Left cardiac atrium (tissue), 4 donors: Measurements from ENCODE around the gene SMCO2. TPM values are rescaled to one million over a fixed set of nuclear protein-coding genes. Genes with fewer than 3 reads are reported as not detected.

Experiments used
- ATAC-seq, 2 donors: fragments of 200-7000 bp; cut with Tn5 transposase; one replicate each; pipeline ENCODE4 v1.9.1; 2020; ENCODE audit warnings: mild to moderate bottlenecking in 2 of 2, moderate library complexity in 2 of 2
- DNase-seq: peaks from one replicate; pipeline ENCODE4 v3.0.0-alpha.2; 2020
- intact Hi-C, 2 donors: fragments of 100-400 bp; cut with DNase I; formaldehyde crosslinking; loops; one replicate each; pipeline versions ENCODE4 v1.14.1 to v1.15.1; 2022 to 2023
- total RNA-seq, 2 donors: library from RNA; stranded (reverse); fragmentation: NEBNext Ultra II Directional; extraction: Animal tissue kit (Norgen Biotek cat#: 25700); gene quantifications; one replicate each; pipeline ENCODE4 v1.2.1, GENCODE V29; 2021
- donor health status: DM: no; HTN: yes; CAD: no.
- donor health status: DM: no; HTN: yes; CAD: no; lungs with severe emphysema.
- donor health status: DM: yes; HTN: yes; CAD: no.
- donor health status: Dilated cardiomyopathy.

SMCO2 gene
- total RNA-seq, 2 donors from 2014 or later = not detected

DNA sequence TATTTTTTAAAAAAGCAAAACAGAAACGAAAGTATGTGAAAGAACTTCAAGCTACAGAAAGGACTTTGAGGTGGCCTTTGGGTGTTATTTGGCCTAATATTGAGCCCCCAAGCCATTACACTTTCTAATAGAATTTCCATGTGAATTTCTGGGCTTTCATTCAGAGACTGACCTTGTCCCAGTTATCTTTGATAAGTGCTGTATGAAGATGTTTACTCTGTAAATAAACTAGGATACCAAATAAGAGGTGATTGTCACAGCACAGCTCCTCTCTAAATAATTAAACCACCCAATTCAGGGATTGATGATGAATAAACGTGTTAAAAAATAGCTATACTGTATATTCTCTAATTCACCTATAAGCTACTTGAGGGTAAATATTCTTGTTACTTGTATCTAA is 44.7 kb downstream of the SMCO2 start:
- ATAC-seq (no peak), DNase-seq (no peak)
- intact Hi-C loops = no loop called here

GRCh38 chr12:27493260-27493940 is 46.9 kb downstream of the SMCO2 start:
- ATAC-seq (no peak), DNase-seq (no peak)
- intact Hi-C loops = no loop called here

DNA sequence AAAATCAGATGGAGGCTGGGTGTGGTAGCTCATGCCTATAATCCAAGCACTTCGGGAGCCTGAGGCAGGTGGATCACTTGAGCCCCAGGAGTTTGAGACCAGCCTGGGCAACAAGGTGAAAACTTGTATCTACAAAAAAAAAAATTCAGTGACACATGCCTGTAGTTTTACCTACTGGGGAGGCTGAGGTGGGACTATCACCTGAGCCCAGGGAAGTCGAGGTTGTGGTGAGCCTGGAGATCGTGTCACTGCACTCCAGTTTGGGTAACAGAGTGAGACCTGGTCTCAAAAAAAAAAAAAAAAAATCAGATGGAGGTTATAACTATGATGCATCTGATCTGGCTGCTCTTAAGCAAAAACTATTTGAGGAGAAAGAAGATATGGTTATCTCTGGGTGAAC is 50.9 kb downstream of the SMCO2 start:
- no peak for DNase-seq
- intact Hi-C loops = no loop called here
- ATAC-seq = no peak

GRCh38 chr12:27498149-27498548 is 51.6 kb downstream of the SMCO2 start:
- no peak for ATAC-seq
- intact Hi-C loops = no loop called here
- no peak for DNase-seq

DNA sequence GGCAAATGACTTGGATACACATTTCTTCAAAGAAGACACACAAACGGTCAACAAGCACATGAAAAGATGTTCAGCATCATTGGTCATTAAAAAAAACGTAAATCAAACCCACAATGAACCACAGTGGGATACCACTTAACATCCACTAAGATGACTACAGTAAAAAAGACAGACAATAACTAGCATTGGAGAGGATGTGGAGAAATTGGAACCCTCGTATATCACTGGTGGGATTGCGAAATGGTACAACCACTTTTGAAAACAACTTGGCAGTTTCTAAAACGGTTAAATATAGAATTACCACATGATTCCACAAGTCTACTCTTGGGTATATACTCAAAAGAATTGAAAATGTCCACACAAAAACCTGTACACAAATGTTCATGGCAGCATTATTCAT is 52.2 kb downstream of the SMCO2 start:
- DNase-seq (no peak), ATAC-seq (no peak)
- intact Hi-C loops = no loop called here

- ATAC-seq (no peak), DNase-seq (no peak)
- intact Hi-C loops = no loop called here
These were observed 52.8 kb downstream of the SMCO2 start for GRCh38 chr12:27499377-27499776.

GRCh38 chr12:27500546-27500945 is 54.0 kb downstream of the SMCO2 start:
- ATAC-seq (no peak), DNase-seq (no peak)
- intact Hi-C loops = no loop called here

- DNase-seq (no peak), ATAC-seq (no peak)
- intact Hi-C loops = no loop called here
These were observed 55.5 kb downstream of the SMCO2 start for GRCh38 chr12:27502021-27502435.

- intact Hi-C loops = no loop called here
- peak in 1 of 2 donors; percentile 49 for ATAC-seq
- DNase-seq = no peak
These were observed 58.0 kb downstream of the SMCO2 start for GRCh38 chr12:27504507-27504906.

DNA sequence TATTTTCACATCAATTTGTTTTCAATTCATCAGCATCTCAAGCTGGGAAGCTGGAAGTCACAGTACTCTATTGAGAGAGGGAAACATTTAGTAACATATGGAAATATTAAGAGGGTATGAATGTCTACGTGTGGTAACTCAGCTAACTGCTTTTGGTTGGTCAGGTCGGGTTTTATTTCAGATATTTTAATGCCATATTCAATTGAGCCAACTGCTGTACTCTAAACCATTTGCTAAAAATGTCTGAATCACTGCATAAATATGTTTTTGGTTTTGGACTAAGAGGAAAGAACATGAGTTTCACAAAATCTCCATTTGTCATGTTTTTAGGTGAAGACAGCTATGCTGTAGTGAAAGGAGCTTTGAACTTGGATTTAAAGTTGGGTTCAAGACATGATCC is 58.6 kb downstream of the SMCO2 start:
- DNase-seq (no peak), ATAC-seq (peak in 1 of 2 donors; percentile 60)
- intact Hi-C loops = no loop called here

DNA sequence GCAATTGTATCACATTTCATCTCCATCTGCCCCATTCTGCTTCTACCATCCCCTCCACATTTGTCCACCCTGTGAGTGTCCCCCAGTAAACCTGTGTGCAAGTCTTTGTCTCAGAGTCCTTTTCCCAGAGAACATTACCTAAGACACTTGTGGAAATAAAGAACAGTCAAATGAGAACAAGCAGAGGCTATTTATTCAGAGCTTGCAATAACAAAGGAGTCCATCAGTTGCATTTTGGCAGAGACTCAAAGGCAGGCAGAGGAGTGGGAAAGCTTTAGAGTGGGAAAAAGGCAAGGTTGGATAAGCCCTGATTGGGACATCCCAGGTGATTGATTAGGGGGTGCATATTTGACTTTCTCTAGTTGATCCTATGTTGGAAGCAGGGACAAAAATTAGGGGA is 59.2 kb downstream of the SMCO2 start:
- intact Hi-C loops = no loop called here
- DNase-seq (no peak), ATAC-seq (peak in 1 of 2 donors; percentile 7)

DNA sequence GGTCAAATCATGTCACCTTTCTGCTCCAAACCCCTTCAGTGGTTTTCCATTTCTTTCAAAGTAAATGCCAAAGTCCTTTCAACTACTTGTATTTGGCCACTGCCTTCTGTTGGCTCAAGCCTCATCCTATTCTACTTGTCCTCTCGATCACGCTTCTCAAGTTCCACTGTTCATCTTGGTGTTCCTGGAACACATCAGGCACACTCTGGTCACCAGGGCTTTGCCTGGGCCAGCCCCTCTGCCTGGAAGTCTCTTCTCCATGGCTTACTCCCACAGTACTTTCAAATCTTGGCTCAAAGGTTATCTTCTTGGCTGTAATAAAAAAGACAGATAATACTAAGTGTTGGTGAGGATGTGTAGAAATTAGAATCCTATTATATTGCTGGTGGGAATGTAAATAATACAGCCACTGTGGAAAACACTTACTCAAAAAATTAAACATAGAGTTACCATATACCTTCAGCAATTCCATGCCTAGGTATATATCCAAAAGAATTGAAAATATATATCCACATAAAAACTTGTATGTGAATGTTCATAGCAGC is 60.2 kb downstream of the SMCO2 start:
- intact Hi-C loops = no loop called here
- DNase-seq = peak; percentile 54
- peak; percentile 81 to 95 for ATAC-seq

GRCh38 chr12:27508736-27509431 is 62.3 kb downstream of the SMCO2 start:
- no peak for ATAC-seq
- DNase-seq = no peak
- intact Hi-C loops = no loop called here

DNA sequence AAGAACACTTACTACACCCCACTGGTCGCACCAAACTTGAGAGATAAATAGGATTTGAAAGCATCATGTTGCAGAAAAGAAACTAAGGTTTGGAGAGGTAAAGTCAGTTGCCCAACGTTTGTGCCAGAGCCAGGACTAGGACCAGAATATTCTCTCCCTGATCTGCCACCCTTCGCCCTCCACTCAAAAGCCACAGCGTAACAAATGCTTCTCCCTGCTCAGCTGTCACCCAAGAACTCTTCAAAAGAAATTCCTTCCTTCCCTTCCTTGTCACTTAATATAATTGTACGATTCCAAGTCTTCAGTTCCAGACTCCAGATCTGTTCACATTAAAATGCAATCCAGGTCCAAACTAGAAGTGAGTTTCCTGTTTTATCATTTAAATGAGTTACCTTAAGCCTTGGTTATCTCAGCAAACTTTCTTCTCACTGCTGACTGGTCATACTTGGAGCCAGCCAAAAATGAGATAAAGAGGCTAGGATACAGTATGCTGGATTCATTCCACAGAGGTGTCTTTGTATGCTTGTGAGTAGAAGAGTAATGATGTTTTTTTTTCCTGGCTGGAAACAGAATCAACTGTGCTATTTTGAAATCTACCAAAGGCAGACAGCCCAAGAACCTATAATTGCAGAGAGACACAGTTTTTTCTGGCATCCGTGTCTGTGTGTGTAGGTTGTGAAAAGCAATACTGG is 64.6 kb downstream of the SMCO2 start:
- intact Hi-C loops = no loop called here
- ATAC-seq (peak; percentile 60 to 93), DNase-seq (no peak)

DNA sequence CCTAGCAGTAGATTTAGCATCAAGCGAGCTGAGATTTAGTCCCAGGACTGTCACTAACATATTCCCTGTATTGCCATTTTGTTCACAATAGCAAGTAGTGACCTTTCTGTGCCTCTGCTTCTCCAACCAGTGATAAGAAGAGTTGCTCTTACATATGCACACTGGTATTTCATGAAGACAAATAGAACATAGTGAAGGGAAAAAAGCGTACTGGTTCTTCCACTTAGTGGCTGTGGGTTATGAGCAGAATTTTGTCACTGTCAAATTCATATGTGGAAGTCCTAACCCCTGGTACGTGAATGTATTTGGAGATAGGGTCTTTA is 65.1 kb downstream of the SMCO2 start:
- DNase-seq (no peak), ATAC-seq (peak; percentile 36 to 57)

GRCh38 chr12:27513155-27513824 is 66.8 kb downstream of the SMCO2 start:
- ATAC-seq (no peak), DNase-seq (no peak)
- intact Hi-C loops = no loop called here

More for the DNA sequence above, 65.1 kb downstream of the SMCO2 start:
- intact Hi-C loops = no loop called here

DNA sequence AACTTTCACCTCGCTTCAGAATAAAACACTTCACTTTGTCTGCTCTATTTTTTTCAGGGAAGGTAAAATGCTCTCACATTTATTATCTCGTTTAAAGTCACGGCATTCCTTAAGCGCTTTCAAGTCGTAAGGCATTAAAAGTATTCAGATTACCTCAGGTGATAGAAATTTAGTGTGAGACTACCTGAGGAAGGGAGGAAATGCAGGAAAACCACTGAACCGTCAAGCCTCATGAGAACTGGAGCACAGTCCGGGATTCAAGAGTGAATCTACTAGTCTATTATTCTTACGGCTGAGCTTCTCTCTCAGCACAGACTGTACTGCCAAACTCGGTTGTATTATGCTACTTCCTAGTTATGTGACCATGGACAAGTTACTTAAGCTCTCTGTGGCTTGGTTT is 69.1 kb downstream of the SMCO2 start:
- ATAC-seq = no peak
- intact Hi-C loops = no loop called here

DNA sequence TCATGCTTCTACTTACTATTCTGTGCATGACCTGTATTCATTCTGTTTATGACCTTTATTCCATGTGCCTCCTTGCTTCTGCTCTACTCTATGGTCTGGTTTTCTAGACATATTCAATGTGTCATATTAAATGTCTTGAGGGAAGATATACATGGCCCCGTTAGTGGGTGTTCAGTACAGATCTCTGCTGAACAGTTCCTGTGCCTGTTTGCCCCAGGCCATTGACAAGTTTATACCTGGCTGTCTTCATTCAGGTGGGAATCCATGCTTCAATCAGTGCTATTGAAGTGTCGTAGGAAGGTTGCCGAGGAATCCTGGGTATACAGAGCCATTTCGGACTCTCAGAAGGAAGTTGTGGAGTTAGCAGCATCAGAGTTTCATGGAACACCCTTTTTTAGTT is 70.1 kb downstream of the SMCO2 start:
- intact Hi-C loops = no loop called here
- no peak for ATAC-seq
- DNase-seq = no peak

More for the DNA sequence above, 69.1 kb downstream of the SMCO2 start:
- no peak for DNase-seq

DNA sequence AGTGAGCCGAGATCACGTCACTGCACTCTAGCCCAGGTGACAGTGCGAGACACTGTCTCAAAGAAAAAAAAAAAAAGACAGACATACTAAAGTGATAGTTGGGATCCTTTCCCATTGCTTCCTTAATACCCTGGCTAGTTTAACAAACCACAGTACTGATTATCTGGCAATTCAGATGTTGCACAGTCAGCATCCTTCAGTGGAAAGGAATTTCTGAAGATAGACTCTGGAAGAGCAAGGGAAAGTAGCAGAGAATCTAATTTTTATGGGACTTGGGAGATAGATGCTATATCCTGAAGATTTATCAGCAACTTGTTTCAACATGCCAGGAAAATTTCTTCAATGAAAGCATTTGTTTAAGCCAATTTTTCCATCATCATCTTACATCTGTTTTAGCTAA is 71.0 kb downstream of the SMCO2 start:
- DNase-seq (no peak), ATAC-seq (no peak)
- intact Hi-C loops = no loop called here
